ENCODE data around the gene PLAAT2.
"Not testable (repeated sequence)": the region's sequence is repeated elsewhere in the genome, so short reads cannot be mapped to it uniquely, and the experiment has no call there.

Gene PLAAT2

DNA sequence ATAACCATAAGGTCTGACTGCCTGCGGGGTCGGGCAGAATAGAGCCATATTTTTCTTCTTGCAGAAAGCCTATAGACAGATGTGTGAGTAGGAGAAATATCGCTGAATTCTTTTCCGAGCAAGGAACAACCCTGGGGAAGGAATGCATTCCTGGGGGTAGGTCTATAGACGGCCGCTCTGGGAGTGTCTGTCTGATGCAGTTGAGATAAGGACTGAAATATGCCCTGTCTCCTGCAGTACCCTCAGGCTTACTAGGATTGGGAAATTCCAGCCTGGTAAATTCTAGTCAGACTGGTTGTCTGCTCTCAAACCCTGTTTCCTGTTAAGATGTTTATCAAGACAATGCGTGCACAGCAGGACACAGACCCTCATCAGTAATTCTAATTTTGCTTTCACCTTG lies 18.0 kb upstream of the PLAAT2 start:
- H3K4me3 ChIP-seq (ENCODE audit: low read depth, low read length) = not testable (repeated sequence)

DNA sequence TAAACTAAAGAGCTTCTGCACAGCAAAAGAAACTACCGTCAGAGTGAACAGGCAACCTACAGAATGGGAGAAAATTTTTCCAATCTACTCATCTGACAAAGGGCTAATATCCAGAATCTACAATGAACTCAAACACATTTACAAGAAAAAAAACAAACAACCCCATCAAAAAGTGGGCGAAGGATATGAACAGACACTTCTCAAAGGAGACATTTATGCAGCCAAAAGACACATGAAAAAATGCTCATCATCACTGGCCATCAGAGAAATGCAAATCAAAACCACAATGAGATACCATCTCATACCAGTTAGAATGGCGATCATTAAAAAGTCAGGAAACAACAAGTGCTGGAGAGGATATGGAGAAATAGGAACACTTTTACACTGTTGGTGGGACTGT lies 15.7 kb upstream of the PLAAT2 start:
- H3K4me3 ChIP-seq (ENCODE audit: low read depth, low read length) = not testable (repeated sequence)

DNA sequence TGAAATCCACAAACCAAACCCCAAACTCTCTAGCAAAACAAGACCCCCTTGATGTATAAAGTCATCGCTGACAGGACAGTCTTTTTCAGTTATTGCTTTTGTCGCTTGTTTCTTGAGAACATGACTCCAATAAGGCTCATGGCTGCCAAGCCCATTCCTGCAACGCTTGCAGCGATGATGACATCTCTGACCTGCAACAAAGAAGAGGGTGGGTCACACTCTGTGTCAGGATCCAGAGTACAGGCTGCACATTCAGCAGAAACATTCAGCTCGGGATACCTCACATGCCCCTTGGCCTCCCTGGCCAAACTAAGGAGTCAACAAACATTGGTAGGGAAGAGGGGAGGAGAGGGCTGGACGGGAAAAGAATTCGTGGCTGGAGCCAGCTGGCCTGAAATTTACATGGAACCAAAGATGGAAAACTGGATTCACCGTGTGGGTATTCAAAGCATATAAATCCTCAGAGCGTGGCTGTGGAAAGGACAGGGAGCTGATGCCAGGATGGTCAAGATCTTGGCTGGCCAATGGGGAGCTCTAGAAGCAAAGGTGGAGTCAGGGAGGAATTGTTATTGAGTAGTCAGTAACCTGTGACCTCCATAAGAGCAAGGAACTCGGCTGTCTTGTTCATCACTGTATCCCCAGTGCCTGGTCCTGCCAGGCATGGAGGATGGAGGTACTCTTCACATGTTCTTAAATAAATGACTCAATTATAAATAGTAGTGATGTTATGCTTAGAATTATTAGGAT lies 11.8 kb upstream of the PLAAT2 start:
- H3K4me3 ChIP-seq (ENCODE audit: low read depth, low read length) = no peak overlapping the region

DNA sequence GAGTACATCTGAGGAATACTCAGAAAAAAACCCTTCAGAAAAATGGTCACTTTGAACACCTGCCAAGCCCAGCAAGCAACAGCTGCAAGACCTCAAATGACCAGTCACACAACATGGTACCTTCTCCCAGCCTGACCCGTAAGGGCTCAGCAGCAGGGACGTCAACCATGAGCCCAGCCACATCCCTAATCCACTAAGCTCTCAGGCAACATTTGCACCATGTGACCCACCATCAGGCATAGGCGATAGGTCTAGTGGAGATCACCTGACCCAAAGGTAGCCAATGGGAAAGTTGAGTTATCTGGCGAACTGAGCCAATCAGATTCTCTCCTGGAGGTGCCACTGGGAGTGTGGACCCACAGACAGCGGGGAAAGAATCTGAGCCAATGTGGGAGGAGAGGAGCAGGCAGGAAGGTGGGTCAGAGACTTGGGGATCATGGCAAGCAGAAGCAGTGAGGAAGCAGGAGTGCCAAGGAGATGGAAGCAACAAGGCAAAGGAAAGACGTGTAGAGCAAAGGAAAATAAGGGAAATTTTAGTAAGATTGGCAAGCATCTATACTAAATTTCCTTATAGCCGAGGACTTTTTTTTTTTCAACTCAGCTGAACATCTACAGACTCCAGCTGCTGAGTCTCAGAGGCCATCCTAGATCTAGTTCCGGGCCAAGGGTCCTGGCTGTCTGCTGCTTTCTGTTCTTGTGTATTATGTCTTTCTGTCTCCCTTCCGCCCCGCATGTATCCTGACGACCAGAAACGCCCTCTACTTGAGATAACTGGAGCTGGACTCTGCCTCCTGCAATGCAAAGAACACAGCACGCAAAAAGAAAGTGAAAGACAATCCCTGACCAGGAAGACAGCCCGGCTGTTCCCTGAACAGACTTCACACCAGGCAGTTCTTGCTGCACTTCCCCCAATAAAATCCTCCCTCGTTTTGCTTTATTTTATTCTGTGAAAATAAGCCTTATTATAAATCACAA lies 11.0 kb upstream of the PLAAT2 start:
- no peak overlapping the region for H3K4me3 ChIP-seq (ENCODE audit: low read depth, low read length)

DNA sequence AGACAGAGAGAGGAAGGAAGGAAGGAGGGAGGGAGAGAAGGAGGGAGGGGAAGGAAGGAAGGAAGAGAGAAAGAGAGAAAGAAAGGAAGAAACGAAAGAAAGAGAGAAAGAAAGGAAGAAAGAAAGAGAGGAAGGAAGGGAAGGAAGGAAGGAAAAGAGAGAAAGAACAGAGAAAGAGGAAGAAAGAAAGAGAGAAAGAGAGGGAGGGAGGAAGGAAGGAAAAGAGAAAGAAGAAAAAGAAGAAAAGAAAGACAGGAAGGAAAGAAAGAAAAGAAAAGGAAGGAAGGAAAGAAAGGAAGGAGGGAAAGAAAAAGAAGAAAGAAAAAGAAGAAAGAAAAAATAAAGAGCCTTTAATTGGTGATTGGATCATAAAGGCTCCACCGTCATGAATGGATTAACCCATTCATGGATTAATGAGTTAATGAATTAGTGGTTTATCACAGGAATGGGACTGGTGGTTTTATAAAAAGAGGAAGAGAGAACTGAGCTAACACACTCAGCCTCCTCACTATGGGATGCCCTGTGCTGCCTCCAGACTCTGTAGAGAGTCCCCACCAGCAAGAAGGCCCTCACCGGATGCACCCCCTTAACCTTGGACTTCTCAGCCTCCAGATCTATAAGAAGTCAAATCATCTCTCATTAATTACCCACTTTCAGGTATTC lies 9.0 kb upstream of the PLAAT2 start:
- H3K4me3 ChIP-seq (ENCODE audit: low read depth, low read length) = no peak overlapping the region

DNA sequence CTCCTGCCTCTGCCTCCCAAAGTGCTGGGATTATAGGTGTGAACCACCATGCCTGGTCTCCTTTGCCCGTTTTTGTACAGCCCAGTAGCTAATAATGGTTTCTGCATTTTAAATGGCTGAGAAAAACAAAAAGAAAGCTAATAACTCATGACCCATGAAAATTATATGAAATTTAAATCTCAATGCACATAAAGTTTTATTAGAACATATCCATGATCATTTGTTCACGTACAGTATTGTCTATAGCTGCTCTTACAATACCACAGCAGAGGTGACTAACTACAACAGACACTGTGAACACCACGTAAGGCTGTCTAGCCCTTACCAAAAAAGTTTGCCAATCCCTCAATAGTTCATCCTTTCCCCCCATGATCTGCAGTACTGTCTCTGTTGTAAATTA lies 6.4 kb upstream of the PLAAT2 start:
- no peak overlapping the region for H3K4me3 ChIP-seq (ENCODE audit: low read depth, low read length)

DNA sequence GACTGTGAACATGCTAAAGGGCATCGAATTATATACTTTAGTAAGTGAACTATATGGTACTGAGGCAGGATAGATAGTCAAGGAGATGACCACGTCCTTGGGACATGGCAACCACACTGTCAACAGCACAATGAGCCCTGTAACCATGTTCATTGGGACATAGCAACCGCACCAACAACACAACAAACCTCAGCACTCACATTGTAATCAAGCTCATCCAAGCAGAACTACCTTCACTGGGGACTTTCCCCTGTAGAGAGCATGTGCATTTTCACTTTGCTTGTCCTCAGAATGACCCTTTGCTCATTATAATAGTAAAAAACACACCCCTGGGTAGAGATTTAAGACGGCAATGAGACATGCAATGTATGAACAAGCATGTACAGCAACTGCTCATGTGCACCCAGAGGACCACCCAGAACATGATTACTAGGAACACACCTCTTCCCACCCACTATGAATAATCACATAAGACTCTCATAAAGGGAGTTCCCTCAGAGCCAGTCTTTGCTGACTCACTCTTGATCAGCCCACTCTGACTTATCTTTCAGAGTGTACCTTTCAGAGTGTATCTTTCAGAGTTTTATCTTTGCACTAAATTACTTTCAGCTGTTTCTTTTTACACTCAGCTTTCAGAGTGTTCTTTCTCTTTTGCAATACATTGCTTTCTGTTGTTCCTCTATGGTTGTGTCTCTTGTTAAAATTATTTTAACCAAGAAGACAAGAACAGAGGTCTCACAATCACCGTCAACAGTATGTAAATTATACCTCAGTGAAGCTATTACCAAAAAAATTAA lies 4.1 kb upstream of the PLAAT2 start:
- H3K4me3 ChIP-seq (ENCODE audit: low read depth, low read length) = no peak overlapping the region

DNA sequence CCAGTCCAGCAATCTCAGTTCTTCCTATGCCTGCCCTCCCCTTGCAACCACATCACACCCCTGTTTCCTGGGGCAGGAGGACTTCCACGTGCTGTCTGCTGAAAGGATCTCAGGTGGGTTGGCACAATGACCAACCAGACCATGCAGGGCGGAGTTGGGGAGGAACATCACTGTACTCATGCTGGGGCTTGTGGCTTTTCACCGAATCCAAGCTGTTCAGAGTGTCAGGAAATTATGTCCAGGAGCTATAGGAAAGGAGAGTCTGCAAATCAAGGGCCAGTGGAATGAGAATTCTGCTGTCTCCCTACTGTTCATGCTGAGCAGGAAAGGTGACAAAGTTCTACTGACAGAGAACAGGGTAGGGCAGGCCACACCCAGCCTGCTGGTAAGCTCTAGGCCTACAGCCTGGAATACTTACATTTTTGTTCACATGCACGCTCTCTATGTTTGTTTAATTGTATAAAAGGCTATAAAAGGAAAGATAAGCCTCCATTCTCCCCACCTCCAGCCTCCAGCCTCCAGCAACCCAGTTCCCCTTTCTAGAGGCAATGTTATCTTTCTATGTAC lies 1.7 kb upstream of the PLAAT2 start:
- H3K4me3 ChIP-seq (ENCODE audit: low read depth, low read length) = no peak overlapping the region

DNA sequence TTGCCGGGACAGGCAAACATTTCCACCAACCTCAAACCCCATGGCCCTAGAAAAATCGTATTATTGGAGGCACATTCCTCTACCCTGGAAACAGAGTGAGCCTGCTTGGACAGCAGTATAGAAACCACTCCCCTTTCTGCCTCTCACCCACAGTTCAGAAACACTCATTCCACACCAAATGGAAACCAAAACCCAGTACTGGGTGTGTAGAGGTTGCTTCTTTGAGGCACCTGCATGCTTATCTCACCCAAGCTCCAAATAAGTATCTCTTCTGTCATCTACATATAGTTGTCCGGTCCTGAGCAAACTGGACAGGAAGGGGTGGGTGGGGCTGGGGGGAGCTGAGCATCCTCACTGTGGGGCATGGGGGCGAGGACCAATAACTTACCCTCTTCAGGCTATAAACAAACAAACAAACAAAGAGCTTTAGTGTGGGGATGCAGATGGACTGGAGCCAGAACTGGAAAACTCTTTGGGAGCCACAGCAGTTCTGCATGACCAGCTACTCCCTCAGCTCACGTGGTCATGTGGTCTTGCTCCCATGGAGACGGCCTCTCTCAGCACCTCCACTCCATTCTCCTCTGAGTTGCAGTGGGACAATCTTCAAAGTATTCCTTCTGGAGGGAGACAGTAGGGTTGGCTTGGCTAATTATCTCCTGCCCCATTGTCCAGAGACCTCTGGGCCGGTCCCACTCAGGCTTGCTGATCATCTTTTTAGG lies 1.0 kb upstream of the PLAAT2 start:
- no peak overlapping the region for H3K4me3 ChIP-seq (ENCODE audit: low read depth, low read length)

DNA sequence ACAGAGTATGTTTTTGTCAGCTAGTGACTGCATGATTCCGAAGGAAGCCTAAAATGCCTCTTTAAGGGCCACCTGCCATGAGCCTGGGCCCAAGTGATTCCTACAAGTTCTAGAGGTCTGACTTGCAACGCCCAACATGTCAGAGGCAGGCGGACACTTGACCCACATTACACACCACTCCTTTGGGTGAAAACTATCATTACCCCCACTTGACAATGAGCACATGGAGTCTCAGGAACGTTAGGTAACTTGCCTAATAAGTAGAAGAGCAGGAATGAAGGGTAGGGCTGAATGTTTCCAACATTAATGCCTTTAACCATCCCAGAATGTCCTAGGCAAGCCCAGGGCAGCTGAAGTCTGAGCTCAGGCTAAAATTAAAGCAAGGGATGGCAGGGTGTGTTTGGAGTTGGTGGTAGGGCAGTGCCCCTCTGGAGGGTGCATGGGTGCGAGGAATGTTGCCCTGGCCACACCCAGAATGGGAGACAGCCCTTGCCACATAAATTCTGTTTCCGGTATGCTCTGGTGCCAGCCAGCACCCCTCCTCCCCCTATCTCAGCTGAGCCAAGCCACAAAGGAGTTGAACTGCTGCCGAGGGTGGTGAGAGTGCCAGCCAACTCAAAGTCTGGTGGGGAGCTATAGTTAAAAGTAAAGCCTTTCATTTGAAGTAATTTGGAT lies 2.5 kb downstream of the PLAAT2 start:
- no peak overlapping the region for H3K4me3 ChIP-seq (ENCODE audit: low read depth, low read length)

DNA sequence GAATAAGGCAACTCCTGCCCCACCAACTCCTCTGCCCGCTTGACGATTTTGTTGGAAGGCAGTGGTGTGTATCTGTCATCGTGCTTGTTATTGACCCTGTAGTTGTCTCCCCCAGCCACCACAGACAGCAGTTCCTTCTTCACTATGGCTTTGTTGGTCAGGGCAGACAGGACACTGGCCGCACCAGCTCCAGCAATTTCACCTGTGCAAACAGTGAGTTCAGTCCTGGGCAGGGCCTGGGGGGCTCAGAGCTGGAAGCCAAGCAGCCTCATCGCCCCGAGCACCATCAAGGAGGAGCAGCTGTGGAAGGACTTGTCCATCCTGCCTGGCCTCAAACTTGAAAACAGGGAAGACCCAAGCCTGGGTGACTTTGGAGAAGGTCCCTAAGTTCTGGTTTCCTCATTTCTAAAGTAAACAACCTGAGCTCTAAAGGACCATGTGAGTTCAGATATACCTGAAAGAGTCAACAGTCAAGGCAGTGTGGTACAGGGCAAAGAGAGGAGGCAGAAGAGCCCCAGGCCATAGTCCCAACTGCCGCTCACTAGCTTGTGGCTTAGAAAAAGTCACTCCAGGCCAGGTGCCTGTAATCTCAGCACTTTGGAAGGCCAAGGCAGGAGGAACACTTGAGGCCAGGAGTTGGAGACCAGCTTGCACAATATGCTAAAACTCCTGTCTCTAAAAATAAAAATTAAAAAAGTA lies 4.6 kb downstream of the PLAAT2 start:
- no peak overlapping the region for H3K4me3 ChIP-seq (ENCODE audit: low read depth, low read length)

DNA sequence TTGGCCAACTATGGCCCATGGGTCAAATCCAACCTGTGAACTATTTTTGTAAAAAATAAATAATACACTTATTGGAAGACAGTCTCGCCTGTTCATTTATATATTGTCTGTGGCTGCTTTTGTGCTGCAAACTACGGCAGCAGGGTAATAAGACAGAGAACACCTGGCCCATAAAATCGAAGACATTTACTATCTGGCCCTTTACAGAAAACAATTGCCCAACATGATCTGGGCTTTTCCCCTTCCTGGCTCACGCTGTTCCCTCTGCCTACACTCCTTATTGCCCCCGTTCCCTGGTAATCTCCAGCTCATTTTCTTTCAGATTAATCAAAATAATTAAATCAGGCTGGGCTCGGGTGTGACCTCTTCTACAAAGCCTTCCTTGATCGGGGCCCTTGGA lies 5.6 kb downstream of the PLAAT2 start:
- H3K4me3 ChIP-seq (ENCODE audit: low read depth, low read length) = no peak overlapping the region

DNA sequence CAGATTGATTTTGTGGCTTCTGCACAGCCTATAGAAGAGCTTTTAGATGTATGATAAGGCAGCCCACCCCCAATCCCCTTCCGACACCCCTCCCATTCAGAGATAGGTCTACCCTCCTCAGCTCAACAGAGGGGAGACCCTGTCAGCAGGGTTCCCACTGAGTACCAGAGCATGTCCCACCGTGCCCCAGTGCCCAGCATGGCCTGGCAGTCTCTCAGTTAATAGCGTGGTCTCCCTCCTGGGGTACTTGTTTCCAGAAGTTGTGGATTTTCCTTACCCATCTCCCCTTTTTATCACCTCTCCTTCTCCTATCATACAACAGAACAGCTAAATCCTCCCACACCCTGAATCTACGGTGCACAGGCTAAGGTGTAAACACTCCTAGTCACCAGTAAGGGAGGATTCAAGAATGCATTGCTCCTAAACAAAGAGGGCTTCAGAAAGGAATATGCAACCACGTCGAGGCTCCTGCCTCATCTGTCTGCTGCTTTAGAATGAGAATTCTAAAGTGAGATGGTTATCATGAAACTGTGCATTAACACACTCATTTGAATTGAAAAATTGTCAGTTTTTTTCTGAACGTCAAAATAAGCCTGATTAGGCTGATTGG lies 6.7 kb downstream of the PLAAT2 start:
- H3K4me3 ChIP-seq (ENCODE audit: low read depth, low read length) = no peak overlapping the region

DNA sequence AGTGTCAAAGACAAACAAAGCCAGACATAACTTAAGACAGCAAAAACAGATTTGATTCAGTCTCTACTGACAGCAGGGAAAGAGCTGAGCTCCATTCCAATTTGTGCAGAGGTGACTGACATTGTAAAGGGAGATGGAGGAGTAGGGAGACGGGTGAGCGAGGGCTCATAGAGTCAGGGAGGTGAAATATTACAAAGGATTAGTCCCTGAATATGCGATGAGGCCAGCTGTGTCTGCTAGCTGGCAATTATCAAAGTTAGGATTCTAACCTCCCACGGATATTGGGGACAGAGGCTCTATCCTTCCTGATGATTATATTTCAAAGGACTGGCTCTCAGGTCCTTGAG lies 8.3 kb downstream of the PLAAT2 start:
- H3K4me3 ChIP-seq (ENCODE audit: low read depth, low read length) = no peak overlapping the region

DNA sequence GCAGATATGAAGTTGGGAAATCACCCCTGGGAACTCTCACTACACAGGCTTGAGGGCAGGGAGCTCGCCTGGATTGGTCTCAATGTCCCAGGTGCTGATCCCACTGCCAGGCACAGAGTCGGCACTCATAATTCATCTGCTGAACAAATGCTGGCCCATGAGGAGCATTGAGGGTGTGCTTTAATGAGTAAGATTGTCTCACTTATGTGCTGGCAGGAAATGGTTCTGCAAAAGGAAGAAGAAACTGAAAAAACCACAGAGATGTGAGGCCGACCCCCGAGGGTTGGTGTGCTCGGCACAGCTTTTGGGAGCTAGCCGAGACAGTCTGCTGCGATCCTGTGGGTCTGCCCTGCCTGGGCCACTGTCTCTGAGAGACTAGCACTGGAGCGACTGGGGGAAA lies 9.4 kb downstream of the PLAAT2 start:
- H3K4me3 ChIP-seq (ENCODE audit: low read depth, low read length) = no peak overlapping the region

DNA sequence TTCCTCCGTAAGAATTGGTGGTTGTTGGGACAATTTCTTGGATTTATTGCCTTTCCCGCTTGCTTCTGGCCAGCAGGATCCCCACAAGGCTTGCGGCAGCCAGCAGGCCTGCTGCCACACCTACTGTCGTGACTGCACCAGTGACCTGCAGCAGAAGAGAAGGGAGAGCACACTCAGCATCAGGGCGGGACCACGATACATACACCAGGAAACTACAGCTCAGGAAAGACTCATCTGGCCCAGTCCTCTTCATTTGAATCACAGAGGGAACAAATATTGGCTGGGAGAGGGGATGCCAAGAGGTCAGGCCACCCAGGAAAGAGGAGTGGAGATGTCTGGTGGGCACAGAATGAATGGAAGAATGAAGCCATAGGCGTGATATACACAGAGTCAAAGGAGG lies 10.3 kb downstream of the PLAAT2 start:
- no peak overlapping the region for H3K4me3 ChIP-seq (ENCODE audit: low read depth, low read length)

DNA sequence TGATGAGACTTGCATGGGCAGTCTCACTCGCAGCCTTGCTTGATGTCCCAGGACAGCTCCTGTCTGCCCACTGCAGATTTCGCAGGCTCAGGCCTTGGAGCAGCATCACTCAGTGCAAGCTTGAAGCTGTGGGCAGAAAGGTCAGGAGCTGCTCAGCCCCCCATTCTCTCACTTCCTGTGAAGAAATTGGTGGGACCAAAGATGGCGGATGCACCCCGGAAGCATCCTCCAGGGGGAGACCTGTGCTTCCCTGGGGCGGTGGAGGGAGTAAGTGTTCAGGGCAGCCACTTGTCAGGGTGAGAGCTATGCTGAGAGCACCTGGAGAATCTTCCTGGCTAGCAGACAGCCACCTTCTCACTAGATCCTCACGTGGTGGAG lies 11.3 kb downstream of the PLAAT2 start:
- H3K4me3 ChIP-seq (ENCODE audit: low read depth, low read length) = no peak overlapping the region

DNA sequence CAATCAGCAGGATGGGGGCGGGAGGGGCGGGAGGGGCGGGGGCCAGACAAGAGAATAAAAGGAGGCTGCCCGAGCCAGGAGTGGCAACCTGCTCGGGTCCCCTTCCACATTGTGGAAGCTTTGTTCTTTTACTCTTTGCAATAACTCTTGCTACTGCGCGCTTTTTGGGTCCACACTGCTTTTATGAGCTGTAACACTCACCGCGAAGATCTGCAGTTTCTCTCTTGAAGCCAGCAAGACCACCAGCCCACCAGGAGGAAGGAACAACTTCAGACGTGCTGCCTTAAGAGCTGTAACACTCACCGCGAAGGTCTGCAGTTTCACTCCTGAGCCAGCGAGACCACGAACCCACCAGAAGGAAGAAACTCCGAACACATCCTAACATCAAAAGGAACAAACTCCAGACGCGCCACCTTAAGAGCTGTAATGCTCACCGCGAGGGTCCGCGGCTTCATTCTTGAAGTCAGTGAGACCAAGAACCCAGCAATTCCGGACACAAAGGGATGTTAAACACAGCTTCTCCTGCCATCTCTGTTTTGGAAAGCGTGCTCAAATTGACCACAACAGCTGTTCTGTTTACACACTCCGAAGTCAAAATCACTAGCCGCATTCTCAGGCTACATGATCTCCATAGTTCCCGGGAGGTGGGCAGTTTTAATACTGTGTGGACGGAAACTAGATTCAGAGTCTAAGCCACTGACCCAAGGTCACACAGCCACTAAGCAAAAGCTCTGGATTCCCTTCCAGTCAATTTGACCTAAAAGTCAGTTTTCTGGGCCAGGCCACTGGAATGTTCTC lies 11.9 kb downstream of the PLAAT2 start:
- H3K4me3 ChIP-seq (ENCODE audit: low read depth, low read length) = no peak overlapping the region

All from iPS-11a (cell line).